Raji (cell line): ENCODE results near the gene ZNRF1.

Experiments used
- POLR2A ChIP-seq: IDR thresholded peaks from 2 replicates; pipeline ENCODE4 v1.6.1; 2011; ENCODE audit warnings: low read depth, low read length, control low read depth; ENCODE audit not compliant: insufficient read depth

The ZNRF1 gene

DNA sequence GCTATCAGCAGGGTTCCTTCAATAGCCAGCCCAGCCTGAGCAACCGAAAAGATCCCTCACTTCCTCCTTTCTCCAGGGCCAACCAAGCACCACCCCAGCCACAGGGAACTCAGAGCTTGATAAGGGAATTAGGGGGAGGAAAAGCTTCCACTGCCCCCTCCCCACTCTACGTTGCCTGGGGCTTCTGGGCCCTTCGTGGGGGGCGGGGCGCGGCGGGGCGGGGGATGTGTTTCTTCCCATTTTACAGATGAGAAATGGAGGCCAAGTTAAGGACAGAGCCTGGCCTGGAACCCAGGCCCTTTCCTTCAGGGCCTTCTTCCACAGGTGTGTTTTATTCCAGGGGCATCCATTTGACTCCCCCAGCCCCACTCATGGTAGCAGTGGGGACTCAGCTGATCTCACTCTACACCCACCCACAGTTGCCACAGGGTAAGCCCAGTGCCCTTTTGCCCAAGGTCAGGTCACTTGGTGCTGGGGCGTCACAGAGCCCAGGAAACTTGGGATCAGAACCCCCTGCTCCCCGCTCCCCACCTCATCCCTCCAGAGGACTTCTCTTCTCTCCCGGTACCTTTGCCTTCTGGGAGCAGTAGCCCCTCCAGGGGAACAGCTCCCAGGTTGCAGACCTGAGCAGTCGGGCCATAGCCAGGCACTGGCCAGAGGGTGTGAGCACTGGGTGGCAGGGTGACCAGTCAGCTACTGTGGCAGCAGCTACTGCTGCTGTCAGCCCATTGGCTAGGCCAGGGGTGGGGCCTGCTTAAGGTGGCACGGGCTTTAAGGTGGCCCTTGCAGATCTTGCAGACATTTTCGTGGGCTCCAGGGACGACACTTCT lies 117.5 kb downstream of the ZNRF1 start, which contains the start of gene LDHD:
Gene LDHD, minus strand, starts transcription at position 700 of the 830 bp plus-strand sequence. Its CDS starts 60 bp downstream, at position 640.
- no peak for TF ChIP-seq POLR2A

DNA sequence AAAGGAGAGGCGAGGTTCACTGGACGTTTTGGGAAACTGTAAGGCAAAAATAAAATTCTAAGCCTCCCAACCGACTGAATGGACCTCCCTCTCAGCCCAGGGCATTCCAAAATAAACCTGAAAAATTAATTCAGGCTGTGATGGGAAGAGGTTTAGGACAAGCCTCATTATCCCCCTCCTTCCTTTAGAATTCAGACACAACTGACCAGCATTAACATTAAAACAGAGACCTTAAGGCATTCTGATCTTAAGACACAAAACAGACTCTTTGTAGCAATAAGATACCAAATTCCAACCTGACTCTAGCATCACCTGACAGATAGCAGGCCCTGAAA lies 118.1 kb downstream of the ZNRF1 start:
- no peak for TF ChIP-seq POLR2A

DNA sequence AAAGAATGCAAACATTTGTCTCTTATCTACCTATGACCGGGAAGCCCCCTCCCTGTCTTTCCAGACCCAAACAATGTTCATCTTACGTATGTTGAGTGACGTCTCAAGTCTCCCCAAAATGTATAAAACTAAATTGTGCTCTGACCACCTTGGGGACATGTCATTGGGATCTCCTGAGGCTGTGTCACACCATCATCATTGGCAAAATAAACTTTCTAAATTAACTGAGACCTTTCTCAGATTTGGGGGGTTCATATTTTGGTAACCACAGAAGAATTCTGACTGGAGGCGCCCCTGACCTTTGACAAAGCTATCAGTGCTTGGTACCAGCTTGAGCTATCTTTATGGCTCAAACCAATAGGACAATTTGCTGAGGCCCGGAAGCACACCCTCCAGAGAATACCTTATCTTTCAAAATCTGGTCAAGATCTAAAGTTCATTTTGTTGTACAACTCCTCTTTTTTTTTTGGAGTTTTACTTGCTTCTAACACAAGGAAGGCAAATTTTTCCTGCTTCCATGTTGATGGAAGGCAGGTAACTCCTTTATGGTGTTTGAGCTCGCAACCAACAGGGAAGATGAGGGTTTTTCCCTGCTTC lies 120.2 kb downstream of the ZNRF1 start:
- TF ChIP-seq POLR2A, result no peak

DNA sequence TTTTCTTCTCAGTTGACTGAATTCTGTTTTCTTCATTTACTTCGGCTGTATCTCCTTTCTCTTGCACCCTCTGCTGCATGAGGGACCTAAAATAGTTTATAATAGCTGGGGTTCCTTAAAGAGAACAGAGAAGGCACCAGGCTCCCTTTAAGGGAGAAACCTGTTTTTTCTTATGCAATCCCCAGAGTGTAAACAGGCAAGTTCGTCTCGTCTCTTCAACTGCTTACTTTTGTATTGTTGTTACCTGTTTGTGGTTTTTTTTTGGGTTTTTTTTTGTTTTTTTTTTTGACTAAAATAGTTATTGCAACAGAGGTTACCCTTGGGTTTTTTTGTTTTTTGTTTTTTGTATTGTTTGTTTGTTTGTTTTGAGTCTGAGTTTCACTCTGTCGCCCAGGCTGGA lies 121.4 kb downstream of the ZNRF1 start:
- TF ChIP-seq POLR2A, result no peak

DNA sequence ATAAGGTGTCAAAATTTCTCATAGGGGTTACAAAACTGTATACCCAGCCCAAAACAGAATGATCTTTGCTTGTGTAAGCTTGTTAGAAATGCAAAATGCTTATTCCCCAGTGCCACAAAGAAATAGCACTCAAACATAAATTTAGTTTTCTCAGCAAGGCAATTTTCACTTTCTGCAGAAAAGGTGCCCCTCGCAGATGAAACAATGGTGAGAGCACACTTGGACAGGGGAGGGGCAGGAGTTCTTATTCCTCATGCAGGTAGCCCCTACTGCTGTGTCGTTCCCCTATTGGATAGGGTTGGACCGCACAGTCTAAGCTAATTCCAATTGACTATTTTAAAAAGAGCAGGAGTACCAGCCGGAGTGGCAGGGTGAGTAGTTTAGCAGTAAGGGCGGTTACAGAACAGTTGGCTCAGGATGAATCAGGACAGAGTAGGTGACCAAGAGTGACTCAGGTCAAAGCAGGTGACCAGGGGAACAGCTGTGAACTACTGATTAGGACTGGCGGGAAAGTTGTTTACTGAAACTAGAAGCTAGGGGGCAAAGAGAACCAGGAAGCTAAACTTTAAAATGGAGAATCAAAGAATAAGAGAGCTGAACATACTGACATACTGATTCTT lies 123.2 kb downstream of the ZNRF1 start:
- TF ChIP-seq POLR2A, result no peak

DNA sequence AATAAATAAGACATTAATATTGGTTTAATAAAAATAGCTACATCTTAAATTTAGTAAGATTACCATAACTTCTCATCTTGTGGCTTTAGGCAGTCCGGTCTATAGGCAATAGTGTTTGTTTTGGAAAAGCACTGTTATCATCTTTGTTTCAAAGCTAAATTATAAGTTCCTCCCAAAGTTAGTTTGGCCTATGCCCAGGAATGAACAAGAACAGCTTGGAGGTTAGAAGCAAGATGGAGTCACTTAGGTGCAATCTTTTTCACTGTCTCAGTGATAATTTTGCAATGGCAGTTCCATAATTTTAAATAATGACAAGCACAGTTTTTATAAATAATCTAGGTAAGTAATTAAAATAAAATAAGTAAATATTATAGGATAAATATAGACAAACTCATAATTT lies 123.8 kb downstream of the ZNRF1 start:
- no peak for TF ChIP-seq POLR2A

DNA sequence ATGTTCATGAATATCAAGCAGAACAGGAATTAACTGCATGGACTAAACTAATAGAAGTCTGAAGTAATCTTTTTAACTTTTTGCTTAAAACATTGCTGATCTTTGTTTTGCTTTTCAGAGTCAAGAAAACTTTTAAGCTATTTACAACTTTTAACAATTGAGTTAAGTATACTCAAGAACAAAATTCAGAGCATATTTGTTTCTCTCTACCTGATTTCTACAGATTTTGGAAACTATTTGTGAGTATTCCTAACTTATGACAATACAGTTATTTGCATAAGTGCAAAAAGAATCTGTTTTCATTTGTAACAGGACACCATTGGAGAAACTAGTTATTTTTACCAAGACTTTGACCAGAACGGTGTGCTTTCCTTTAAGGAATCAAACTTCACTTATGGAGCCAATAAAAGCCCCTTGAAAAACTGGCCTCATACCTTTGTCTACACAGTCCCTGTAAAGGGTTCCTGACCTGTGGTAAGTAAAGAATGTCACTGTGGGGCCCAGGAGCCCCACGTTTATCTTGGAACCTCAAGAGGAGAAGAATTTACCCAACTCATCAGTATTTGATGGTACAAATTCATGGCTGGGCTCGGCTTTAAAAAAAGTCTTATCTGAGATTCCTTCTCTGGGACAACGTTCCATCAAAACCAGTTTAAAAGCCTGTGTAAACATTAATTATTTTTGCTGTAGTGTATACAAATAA lies 129.0 kb downstream of the ZNRF1 start:
- TF ChIP-seq POLR2A, result no peak

DNA sequence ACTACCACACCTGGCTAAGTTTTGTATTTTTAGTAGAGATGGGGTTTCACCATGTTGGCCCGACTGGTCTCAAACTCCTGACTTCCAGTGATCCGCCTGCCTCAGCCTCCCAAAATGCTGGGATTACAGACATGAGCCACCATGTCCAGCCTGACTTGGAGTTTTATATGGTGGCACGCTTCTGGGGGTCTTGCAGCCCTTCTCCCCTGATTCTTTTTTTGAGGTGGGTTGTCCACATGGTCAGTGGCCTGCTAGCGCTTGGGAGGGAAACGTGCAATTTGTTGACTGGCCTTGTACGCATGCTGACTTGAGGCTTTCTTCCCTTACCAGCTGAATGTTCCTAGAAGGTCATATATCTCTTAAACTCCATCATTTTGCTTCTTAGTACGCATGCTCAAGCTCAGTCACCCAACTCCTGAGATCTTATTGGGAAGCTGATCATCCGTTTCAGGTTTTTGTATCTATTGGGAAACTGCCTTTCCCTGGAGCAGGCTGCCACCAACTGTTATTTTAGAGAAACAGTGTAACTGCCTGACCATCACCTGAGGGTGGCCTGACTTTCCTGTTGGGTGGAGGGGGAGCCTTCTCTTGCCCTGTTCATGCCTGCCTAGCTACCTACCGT lies 131.4 kb downstream of the ZNRF1 start:
- TF ChIP-seq POLR2A, result no peak

DNA sequence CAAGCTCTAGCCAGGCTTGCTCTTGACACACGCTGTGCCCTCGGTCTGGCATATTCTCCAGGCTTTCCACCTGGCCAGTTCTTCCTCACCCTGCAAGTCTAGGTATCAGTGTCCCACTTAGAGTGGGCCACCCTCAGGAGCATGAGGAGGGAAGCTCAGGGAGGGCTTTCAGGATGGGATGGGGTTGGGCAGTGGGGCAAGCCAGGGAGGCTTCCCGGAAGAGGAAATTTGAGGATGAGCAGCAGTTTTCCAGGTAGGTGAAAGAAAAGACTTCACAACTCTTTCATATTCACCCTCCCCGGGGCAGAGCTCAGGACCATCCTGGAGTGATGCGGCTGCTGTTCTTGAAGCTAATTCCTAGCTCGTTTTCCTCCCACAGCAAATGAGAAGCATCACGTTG lies 132.3 kb downstream of the ZNRF1 start:
- no peak for TF ChIP-seq POLR2A

DNA sequence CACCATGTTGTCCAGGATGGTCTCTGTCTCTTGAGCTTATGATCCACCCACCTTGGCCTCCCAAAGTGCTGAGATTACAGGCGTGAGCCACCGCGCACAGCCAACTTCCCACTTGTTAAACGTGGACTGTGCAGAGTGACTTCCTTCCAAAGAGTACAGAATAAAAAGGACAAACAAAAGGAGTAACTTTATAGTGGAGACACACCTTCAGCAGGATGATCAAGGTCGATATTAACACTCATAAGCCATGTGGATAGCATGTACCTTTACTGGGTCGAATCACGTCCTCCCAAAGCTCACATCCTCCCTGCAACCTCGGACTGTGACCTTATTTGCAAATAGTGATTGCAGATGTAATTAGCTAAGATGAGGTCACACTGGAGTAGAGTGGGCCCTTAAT lies 139.4 kb downstream of the ZNRF1 start:
- TF ChIP-seq POLR2A, result no peak

DNA sequence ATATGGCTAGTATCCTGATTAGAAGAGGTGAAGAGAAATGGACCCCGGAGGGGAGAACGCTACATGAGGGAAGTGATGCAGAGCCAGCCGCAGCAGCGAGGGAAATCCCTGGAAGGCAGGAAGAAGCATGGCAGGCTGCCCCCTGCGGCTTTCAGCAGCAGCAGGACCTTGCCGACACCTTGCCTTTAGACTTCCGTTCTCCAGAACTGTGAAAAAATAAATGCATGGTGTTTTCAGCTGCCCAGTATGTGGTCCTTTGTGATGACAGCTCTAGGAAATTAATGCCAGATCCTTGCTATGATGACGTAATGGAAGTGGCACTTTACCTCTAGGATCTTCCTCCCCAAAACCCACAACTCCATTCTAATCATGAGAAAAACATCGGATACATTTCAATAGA lies 139.8 kb downstream of the ZNRF1 start:
- no peak for TF ChIP-seq POLR2A

DNA sequence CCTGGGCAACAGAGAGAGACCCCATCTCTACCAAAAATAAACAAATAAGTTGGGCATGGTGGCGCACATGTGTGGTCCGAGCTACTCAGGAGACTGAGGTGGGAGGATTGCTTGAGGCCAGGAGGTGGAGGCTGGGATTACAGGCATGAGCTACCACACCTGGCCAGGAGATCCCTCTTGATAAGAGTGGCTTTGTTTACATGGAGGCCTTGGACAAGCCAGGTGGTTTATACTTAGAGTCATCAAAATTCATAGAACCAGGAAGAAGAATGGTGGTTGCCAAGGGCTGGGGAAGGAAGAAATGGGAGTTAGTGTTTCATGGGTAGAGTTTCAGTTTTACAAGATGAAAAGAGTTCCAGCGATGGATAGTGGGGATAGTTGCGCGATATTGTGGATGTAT lies 140.7 kb downstream of the ZNRF1 start:
- TF ChIP-seq POLR2A, result no peak

DNA sequence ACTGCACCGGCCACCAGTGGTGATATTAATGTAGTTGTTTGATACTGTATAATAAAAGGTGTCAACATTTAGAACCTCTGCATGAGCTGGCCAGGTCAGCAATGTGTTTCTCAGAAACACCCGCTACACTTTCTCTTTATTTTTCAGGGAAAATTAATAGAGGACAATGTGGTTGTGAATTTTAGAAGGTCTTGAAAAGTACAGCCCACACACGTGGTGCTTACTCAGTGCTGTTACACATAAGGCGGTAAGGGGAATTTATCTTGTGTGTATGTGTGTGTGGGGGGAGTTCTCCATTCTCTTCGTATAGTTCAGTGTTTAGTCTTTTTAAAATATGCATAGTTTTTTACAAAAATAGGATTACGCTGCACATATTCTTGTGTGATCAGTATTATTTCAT lies 145.1 kb downstream of the ZNRF1 start:
- TF ChIP-seq POLR2A, result no peak

DNA sequence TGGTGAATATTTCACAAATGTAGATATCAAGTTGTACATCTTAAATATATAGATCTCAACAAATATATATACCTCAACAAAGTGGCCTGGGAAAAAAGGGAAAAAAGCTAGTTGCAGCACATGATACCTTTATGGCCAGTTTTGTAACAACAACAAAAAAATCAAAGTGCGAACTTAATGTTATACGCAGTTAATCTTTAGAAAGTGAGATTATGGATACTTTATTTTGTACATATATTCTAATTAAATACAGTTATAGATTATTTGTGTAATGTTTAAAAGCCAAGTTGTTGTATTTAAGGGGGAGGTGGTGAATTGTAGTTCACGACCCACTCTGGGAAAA lies 149.1 kb downstream of the ZNRF1 start:
- no peak for TF ChIP-seq POLR2A
